Stimulated activated CD8-positive, alpha-beta memory T cell treated with anti-CD3 and anti-CD28 coated beads, Interleukin-4, amount 100 ng/mL, for 1 hour (primary cell): ENCODE results near the gene TSHZ3.

Experiments used
- DNase-seq, 2 donors: peaks; one replicate each; pipeline ENCODE4 v3.0.0-alpha.2; 2020; ENCODE audit warnings: low read depth in 2 of 2, low spot score in 1 of 2

TSHZ3 gene

DNA sequence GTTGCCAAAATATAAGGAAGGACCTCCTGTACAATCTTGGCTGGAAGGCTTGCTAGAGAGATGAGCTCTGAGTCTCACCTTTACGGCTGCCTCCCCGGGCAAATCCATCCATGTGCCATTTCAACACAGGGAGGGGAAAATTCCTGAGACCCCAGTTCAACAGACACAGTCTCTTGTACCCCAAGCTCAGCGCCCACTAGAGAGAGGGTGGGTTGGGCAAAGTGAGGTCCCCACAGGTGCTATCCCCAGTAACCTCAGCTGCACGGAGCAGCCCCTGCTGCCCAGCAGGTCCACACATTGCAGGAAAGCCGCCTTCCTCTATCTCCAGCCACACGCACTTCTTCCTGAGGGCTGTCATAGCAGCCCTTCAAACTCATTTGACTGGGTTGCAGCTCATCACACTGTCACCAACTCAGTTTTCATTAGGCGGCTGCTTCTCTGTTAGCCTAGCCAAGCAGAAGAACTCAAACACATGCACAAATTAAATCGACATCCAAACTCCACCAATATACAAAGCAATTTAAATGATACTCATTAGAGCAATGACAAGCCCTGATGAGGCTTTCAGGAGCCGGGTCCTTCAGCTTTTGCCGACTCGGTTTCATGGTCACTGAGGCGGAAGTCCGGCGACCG, 80.4 kb downstream of the TSHZ3 start:
- no peak for DNase-seq

DNA sequence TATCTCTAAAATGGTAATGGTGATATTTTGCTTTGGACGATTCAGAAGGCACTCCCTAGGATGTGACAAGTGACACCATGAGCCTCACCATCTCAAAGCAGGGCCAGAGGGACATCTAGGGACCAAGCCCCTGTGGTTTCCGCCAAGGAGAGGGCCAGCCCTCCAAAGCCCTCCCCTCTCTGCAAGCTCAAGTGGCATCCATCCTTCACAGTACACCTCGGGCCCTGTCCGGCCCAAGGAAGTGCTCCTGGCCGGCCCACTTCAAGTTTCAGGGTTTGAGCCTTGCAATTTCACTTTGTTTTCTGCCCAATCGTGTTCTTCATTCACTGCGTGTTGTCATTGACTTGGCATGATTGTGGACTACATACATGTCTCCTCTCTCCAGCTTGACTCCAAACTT, 82.5 kb downstream of the TSHZ3 start:
- no peak for DNase-seq

DNA sequence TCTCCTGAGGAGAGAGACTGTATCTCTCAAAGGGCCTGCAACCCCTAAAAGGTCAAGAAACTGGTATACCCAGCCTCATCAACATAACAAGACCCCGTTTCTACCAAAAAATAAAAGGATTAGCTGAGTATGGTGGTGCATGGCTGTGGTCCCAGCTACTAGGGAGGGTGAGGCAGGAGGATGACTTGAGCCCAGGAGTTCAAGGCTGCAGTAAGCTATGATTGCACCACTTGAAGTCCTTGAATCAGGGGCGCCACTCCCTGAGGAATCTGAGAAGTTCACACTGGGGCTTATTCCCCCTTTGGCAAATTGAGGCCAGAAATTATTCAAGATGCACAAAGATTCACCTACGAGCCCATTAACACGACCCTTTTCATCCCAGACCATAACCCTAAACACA, 83.0 kb downstream of the TSHZ3 start:
- no peak for DNase-seq

DNA sequence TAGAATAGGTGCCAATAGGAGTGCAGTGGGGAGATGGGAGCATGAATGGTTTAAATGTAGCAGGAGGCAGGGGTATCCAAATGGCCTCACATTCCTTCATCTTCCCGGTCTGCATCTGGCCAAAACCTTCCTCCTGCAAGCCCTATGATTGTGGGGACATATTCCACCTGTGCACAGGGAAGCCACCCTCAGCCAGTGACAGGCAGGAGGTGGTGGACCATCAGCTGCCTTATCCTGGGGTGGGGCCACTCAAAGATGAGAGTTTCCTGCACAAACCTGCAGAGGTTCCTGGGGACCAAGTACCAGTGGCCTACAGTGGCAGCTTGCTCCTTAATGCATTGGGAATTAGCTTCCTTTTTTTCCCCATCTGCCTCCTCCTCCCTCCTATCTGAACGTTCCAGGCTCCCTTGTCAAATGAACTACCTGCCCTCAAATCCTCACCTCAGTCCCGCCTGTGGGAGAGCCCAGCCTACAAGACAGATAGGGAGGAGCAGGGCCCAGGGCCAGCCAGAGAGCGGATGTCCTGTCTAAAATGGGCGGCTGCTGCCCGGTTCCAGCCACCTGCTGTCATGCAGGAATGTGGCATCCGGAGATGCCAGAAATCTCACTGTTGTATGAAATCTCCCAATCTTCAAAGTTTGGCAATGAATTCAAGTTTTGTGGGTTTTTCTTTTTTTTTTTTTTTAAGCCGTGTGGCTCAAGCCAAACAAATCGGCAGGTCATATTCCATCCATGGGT, 85.0 kb downstream of the TSHZ3 start:
- no peak for DNase-seq

DNA sequence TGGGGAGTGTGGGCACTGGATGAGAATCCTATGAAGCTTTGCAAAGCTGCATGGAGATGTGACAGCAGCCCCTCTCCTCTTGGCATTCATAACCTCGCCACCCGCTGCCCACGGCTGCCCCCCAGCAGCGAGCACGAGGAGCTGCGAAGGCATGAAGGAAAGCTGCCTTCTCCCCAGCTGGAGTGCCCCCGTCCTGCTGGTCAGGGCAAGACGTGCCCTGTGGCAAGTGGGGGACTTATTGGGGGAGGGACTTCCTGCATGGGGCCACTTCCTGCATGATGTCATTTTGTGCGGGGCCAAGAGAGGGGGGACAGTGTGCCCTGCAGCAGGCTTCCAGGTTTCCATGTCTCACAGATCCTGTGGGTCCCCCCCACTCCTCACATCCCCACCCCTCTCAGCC, 85.9 kb downstream of the TSHZ3 start:
- DNase-seq = no peak

DNA sequence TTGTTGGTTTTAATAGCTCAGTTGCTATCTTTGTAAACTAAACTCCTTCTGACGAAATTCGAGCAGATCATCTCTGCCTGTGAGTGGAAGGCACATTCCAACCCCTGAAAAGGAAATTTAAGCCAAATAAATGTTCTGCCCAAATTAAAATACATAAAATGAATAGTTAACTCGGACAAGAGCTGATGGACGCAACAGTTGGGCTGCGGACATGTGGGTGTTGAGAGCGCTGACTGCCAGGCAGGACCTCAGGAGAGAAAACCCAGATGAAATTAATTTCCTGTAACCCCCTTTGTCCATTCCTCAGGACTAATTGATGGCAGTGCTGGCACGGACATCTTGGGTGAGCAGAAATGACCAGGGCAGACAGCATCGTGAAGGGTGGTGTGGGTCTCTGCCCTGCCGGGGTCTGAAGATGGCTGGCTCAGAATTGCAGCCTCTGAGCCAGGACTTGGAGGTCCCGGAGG, 86.5 kb downstream of the TSHZ3 start:
- no peak for DNase-seq

DNA sequence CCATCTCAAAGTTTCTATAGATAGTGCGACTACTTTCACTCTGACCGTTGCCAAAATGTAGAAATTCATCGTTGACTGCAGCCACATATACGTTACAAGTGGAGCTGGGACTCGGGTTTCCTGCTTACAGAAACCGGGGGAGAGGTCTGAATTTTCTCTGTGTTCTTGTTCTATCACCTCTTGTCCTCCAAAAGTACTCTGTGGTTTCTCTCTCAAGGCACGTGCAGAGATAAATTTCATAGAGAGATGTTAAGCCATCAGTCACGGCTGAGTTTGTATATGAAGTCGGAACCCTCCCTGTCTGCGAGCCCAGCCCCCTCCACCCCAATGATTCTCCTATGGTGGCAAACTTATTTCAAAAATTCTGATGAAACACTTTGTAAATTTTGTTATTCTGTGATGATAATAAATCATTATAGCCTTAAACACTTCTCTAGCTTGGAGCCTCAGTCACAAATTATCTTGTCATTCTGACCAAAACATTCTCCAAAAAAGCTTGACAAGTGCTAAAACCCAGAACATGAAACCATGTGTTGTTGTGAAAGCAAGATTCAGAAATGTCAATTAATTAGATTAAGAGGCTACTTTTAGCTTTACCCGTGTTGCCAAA, 87.5 kb downstream of the TSHZ3 start:
- no peak for DNase-seq

DNA sequence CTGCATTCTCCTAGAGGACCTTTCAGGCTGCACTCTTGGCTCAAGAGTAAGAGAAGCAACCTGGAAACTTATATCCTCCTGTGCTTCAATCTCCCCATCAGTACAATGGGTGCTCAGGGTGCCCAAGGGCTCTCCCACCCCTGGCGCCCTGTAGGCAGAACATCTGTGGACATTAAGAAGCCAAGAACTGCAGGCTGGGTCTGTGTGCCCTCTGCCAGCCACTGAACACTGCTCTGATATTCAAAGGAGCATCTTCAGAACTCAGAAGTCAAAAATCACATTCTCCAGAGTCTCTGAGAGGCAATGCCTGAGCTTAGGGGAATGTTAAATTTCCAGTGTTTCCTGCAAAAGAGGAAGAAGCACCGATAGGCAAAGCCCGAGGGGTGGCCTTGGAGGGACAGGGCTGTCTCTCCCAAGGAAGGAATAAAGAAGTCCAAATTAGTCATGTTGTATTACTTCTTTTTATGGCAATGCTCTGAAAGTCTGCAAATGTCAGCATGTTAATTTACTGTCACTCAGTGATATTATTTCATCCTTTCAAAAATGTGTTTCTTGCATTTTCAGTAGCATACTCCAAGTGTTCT, 88.1 kb downstream of the TSHZ3 start:
- DNase-seq = no peak

DNA sequence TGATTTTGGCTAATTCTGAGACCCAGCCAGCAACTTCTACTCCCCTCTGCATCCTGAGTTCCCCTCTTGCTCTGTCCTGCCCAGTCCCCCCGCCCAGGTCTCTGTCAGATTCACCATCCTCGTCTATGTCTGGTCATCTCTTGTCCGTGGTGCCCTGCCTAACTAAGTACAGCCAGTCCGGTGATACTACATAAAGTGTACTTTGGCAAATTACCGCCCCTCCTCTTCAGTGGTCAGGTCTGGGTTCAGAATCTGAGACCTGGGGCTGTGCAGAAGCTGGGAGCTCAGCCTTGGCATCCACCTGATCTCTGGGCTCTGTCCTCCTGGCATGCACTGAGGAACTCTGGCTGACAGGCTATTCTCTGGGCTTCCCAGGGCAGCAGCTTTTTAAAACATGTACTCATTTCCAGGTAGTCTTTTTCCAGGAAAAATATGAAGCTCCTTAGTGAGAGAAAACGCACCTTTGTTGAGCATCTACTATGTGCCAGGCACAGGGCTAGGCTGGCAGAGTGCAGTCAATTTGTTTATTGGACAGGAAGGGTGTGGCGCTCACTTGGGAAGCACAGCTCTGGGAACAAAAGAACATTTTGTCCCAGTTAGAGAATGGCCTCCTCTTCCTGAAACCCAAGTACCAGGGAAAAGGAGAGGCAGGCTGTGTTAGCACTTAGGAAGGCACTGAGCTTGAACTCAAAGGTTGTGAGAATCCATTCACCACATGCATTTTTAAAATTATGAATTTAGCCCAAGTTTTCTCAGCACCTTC, 88.9 kb downstream of the TSHZ3 start:
- no peak for DNase-seq

DNA sequence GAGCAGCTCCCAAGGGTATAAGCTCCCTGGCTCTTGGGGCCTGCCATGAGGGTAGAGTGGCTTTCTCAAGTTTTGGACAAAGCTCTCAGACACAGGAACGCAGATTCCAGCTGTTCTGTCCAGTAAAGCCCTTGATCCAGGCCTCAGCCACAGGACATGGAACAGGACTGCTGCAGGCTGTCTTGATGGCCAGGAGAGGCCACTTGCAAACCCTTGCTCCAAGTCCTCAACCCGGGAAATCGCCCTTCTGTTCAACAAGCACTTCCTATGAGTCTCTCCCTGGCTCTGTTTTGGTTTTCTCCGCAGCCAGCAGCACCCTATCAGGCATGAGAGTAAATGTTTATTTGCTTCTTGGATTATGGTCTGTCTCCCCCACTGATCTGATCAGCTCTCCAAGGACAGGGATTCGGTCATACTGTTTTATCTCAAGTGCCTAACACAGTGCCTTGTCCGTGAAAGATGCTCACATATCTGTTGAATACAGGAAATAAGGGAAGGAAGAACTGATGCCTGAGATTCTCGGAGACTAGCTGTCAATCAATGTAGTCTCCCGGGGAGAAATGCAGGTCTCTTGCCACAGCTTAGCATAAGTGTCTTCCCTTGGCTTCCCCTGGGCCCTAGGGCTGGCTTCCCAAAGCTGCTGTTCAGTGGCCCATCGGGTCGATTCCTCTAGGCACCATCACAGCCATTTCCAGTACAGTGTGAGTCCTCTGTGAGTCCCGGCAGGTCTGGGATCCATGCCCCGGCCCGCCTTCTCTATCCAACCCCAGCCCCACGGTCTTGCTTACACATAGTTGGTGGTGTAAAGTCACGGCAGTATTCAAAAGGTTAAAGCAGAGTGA, 90.8 kb downstream of the TSHZ3 start:
- DNase-seq = no peak

DNA sequence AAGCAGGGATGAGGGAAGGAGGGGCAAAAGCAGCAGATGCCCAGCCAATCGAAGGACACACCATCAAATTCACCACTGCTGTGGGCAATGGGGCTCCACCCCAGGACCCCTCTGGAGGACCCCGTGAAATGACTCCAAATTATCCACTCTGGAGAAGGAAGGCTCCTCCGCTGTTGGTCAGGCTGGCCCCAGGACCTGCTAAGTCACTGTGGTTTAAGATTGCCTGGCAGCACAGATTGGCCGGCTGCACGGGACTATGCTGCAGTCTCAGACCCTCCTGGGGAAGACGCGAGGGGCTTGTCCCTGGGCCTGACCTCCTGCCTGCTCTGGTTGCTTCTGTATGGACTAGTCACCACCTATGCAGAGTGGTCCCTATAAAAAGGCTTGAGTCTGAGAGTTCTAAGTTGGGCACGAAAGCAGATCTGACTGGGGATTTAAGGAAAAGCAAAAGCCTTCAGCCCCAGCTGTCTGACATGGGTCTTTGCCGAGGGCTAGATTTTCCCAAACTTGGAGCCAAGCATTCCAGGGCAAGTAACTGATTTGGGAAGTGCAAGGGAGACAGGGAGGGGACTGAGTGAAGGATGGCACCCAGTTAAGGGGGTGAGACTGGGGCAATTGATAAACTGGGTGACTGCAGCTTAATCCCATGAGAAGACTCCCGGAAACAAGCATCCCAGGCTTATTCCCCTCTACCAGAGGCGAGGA, 91.7 kb downstream of the TSHZ3 start:
- no peak for DNase-seq

DNA sequence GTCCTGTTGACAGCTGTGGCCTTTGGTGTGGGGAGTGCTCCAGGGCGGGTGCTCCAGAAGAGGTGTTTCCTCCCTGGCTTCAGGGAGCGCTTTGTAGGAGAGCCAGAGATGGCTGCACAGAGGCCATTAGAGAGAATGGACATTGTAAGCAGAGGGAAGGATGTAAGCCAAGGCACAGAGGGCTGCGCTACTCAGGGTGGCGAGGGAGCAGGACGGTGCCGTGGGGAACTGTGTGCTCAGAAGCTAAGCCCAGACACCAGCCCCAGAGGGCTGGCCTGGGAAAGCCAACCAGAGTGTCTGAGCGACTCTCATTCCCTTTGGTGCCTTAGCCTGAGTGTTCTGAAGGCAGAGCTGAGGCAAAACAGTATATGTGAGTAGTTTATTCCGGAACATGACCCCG, 92.2 kb downstream of the TSHZ3 start:
- DNase-seq = no peak

DNA sequence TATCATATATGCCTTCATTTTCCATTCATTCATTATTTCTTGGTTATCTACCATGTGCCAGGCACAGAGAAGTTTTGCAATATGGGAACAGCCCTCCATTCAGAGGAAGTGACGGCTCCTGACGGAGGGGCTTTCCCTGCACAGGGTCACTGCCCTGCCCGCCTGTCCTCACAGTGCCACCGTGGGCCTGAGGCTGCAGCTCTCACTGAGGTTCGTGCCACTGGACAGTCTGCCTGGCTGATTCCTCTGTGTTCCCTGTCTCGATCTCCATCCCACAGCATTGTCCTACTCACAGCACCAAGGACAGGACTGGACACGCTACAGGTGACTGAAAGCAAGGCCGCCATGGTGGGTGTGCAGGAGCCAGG, 92.7 kb downstream of the TSHZ3 start:
- DNase-seq = no peak

DNA sequence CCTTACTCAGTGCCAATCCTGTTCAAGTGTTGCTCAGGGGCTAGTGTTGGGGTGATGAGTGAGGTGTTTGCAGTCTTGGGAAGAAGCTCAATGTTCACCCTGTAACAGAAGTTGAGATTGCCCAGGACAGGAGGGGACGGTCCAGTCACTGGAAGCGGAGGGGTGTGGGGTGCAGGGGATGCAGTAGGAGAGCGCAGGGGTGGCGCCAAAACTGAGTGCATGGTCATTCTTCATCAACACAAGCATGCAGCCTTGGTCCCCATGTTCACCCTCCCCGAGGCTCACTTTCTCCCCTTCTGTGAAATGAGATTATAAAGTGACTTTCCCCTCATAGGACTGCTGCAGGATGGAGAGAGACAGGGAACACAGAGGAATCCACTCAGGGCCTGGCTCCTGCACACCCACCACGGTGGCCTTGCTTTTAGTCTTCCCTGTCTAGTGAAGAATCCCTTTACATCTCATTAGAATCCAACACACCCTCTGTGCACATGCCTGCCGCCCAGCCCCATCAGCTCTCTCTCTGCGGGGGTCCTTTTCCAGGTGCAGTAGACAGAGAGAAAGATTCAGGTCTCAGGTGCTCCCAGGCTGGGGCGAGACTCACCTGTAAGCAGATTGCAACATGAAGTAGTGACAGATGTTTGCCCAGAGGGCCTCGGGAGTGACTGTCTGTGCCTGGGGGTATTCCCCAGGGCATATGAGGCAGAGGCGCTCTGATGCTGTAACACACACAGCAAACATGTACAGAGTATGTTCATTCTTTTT, 93.2 kb downstream of the TSHZ3 start:
- no peak for DNase-seq

DNA sequence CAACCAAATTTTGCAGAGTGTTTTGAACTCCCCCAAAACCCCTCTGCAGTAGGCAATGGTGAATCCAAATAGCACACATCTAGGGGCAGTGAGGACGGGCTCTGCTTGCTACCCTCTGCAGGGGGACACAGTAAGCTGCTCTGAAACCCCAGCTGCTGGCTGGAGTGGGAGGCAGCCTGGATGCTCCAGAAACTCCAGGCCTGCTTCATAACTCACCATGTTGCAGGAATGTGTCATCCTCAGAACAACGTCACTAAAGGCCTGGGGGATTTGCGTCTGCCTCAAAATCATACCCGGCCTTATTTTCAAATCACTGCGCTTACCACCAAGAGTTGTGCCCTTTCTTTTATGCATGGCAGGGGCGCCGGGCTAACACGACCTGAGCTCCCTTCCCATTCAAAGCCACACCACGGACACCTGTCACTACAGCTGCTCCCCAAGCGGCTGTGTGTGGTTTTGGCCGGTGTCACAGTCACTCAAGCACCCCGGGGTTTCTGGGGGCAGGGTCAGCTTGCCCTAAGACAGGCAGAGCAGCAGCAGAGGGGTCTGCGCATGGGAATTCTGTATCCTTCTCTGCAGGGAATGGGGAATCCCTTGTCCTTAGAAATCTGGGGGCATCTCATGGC, 93.9 kb downstream of the TSHZ3 start:
- no peak for DNase-seq

DNA sequence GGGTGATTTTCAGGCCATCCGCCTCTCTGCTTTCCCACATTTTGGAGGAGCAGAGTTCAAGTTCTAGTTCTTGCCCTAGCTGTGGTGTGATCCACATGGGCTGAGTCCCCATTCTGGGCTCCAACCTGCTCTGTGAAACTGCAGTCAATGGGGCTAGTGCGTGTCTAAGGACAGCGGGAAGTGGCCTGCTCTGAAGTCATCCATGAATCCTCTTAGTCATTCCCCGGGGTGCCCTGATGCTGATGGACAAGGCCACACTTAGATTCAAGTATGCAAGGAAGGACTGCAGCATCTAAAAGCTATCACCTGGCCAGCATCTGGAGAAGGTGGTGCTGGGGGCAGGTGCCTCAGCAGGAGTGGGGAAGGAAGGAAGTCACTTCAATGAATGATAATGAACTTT, 94.6 kb downstream of the TSHZ3 start:
- no peak for DNase-seq

DNA sequence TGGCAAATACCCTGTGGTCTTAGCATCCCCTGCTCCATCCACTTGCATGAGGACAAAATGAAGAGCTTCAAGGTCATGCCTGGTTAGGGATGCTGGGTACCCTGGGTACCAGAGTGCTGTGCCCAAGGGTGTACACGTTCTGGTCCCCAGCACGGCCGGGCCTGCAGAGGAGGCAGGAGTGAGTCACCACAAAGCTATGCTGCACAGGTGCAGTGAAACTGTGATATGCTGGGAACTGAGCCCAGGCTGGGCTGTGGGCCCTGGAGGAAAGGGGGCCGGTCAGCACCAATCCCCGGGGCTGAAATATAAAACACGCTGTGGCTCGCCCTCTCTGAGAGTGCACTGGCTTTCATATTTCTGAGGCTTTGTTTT, 95.1 kb downstream of the TSHZ3 start:
- no peak for DNase-seq

DNA sequence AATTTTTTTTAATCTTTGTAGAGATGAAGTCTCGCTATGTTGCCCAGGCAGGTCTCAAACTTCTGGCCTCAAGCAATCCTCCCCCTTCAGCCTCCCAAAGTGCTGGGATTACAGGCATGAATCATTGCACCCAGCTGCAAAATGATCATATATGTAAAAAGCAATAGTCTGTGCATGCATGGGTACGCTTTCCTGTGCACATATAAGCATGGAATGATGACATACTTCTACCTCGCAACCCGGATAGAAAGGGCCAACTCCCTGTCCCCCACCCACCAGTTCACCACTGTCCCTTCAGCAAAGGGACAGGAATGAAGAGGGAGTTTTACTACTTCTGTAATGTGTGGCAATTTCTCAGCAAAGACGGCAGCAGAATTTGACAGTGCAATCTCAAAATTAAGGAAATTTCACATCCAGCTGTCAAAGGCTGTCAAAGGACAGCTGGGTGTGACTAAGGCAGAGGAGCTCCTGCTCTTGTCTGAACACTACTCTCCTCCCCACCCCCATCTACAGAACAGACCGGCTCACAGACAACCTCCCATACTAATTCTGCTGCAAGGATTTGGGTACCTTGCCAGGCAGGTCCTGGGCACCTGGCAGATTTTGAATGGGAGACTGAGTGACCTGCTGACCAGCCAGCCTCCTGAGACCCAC, 95.6 kb downstream of the TSHZ3 start:
- DNase-seq = no peak
